Measurements from ENCODE around the gene MANBA. TPM values are rescaled to one million over a fixed set of nuclear protein-coding genes. Genes with fewer than 3 reads are reported as not detected.

The MANBA gene
- total RNA-seq, 1 experiment from 2014 or later: 21.4 TPM

GRCh38 chr4:102598762-102599374 is 161.9 kb downstream of the MANBA start:
- Histone ChIP-seq H3K4me1 (ENCODE audit: insufficient read depth, low read length) (no peaks in the 10 kb centered on the region), H3K79me2 (ENCODE audit: insufficient read depth, low read length) (no peaks in the 10 kb centered on the region), H4K91ac (ENCODE audit: insufficient read length, low read depth, low read length) (no peak overlapping the region), H3K23me2 (ENCODE audit: insufficient read length, low read depth, low read length, poor library complexity, severe bottlenecking) (no peaks in the 10 kb centered on the region), H4K5ac (ENCODE audit: insufficient read length, low read depth, low read length) (no peak overlapping the region), H3K56ac (ENCODE audit: insufficient read length, low read depth, low read length) (no peak overlapping the region), H3K9ac (ENCODE audit: extremely low read depth, insufficient read length, low read length) (no peak overlapping the region), H3K27ac (ENCODE audit: insufficient read length, low read depth, low read length) (no peak overlapping the region), H3K4me2 (ENCODE audit: insufficient read depth, insufficient read length, low read length) (no peak overlapping the region), H2BK120ac (ENCODE audit: low read depth, low read length, poor library complexity, severe bottlenecking) (no peak overlapping the region), H3T11ph (ENCODE audit: low read length) (no peak overlapping the region), H2BK5ac (ENCODE audit: insufficient read length, low read length) (no peak overlapping the region), H2BK15ac (ENCODE audit: low read depth, low read length) (no peak overlapping the region), H3K27me3 (ENCODE audit: insufficient read depth, low read length) (no peaks in the 10 kb centered on the region), H3K9me3 (ENCODE audit: control insufficient read depth, low read depth, low read length) (no peaks in the 10 kb centered on the region), H2AFZ (ENCODE audit: low read length) (no peak overlapping the region), H2BK20ac (ENCODE audit: low read depth, low read length, poor library complexity, severe bottlenecking) (no peak overlapping the region), H2BK12ac (ENCODE audit: insufficient read length, low read depth, low read length) (no peak overlapping the region), H4K20me1 (ENCODE audit: control insufficient read depth, insufficient read depth, insufficient read length) (no peaks in the 10 kb centered on the region), H3K14ac (ENCODE audit: insufficient read depth, low read length) (no peak overlapping the region), H4K8ac (replicated peaks; ENCODE audit: insufficient read length, low read depth, low read length) (no peak overlapping the region), H3K79me1 (ENCODE audit: insufficient read depth, low read depth, low read length, poor library complexity, severe bottlenecking) (no peaks in the 10 kb centered on the region), H2AK5ac (ENCODE audit: insufficient read length, low read length) (no peak overlapping the region), H3K4ac (ENCODE audit: low read depth, low read length) (no peak overlapping the region), H3K23ac (ENCODE audit: insufficient read length, low read depth, low read length) (no peak overlapping the region), H3K18ac (ENCODE audit: insufficient read length, low read depth, low read length) (no peak overlapping the region)
- DNase-seq: no peak
- H3K9me3 Mint-ChIP-seq: no peaks in the 10 kb centered on the region
- TF ChIP-seq, protein P1, sequence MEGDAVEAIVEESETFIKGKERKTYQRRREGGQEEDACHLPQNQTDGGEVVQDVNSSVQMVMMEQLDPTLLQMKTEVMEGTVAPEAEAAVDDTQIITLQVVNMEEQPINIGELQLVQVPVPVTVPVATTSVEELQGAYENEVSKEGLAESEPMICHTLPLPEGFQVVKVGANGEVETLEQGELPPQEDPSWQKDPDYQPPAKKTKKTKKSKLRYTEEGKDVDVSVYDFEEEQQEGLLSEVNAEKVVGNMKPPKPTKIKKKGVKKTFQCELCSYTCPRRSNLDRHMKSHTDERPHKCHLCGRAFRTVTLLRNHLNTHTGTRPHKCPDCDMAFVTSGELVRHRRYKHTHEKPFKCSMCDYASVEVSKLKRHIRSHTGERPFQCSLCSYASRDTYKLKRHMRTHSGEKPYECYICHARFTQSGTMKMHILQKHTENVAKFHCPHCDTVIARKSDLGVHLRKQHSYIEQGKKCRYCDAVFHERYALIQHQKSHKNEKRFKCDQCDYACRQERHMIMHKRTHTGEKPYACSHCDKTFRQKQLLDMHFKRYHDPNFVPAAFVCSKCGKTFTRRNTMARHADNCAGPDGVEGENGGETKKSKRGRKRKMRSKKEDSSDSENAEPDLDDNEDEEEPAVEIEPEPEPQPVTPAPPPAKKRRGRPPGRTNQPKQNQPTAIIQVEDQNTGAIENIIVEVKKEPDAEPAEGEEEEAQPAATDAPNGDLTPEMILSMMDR (conservative IDR thresholded peaks at IDR 0.05): no peak
- H3K27me3 Mint-ChIP-seq (ENCODE audit: low read depth): no peaks in the 10 kb centered on the region
- no CpG with 5 or more reads among the region's 6 CpGs for WGBS (ENCODE audit: extremely low coverage, insufficient read length, low lambda C conversion rate)
- H3K27ac Mint-ChIP-seq: no peak overlapping the region; a peak in 3 of 7 replicates
- peaks cover 0 to 3% (median 0%) of the 10 kb centered on the region in 3 experiments; a peak in 1 of 7 replicates for H3K36me3 Mint-ChIP-seq (ENCODE audit: insufficient read depth in 1 of 3, low read depth in 3 of 3)
- H3K4me3 Mint-ChIP-seq: no peak overlapping the region
- peaks cover 0 to 7% of the 10 kb centered on the region in 2 experiments; a peak in 1 of 4 replicates for H3K4me1 Mint-ChIP-seq
